ENCODE measurements around the gene PLCG1.

The PLCG1 gene

DNA sequence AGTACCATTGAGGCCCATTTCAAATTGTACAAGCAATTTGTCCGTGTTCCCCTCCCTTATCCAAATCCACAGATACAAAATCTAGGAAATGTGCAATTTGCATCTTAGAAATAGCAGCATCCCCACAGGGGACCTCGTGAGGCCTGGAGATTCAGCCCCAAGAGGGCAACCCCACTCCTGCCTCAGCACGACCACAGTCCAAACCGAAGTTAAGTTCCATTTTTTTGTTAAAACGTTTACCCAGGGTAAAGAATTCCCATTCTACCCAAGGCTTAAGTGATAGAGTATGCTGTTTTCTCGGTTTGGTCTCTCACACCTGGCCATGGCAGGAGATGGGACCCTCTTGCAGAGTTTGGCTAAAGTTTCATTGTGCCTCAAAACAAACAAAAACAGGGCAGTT is 41.2 kb downstream of the PLCG1 start:
- DNase-seq (ENCODE audit: low read depth), result no peak
- H3K4me3 ChIP-seq (ENCODE audit: low read depth, low read length), result no peak overlapping the region
- TF ChIP-seq, protein P1, sequence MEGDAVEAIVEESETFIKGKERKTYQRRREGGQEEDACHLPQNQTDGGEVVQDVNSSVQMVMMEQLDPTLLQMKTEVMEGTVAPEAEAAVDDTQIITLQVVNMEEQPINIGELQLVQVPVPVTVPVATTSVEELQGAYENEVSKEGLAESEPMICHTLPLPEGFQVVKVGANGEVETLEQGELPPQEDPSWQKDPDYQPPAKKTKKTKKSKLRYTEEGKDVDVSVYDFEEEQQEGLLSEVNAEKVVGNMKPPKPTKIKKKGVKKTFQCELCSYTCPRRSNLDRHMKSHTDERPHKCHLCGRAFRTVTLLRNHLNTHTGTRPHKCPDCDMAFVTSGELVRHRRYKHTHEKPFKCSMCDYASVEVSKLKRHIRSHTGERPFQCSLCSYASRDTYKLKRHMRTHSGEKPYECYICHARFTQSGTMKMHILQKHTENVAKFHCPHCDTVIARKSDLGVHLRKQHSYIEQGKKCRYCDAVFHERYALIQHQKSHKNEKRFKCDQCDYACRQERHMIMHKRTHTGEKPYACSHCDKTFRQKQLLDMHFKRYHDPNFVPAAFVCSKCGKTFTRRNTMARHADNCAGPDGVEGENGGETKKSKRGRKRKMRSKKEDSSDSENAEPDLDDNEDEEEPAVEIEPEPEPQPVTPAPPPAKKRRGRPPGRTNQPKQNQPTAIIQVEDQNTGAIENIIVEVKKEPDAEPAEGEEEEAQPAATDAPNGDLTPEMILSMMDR (IDR thresholded peaks at IDR 0.05; ENCODE audit: low read depth, low read length), result no peak
- TF ChIP-seq MYC (IDR thresholded peaks at IDR 0.05; ENCODE audit: low read depth, low read length) (no peak), POLR2A (IDR thresholded peaks at IDR 0.05; ENCODE audit: extremely low read depth, insufficient read length) (no peak), MAX (IDR thresholded peaks at IDR 0.05; ENCODE audit: low read depth, low read length) (no peak)

DNA sequence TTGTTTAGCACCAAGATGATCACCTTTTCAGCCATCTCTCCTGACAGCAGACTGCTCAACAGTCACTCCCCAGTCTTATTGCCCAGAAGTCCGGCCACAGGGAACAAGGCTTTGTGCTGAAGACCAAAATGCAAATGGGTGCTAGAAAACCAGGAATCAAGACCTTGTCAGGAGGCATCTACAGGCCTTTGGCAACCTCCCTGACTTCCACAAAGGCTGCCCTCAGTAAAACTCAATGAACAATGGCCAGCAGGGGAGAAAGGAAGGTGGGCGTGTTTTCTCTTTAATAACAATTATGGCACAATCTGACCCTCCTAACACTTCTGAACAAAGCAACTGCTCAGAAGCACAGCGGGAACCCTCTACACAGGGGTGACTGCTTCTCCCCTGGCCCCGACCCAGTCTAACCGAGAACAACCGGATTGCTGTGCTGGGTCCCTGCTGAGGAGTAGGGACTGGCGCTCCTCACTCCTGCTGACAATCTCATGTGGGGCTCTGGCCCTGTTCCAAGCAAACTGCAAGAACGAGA is 41.6 kb downstream of the PLCG1 start:
- H3K4me3 ChIP-seq (ENCODE audit: low read depth, low read length), result no peak overlapping the region
- no peak for DNase-seq (ENCODE audit: low read depth)
- TF ChIP-seq MYC (IDR thresholded peaks at IDR 0.05; ENCODE audit: low read depth, low read length) (no peak), POLR2A (IDR thresholded peaks at IDR 0.05; ENCODE audit: extremely low read depth, insufficient read length) (no peak), MAX (IDR thresholded peaks at IDR 0.05; ENCODE audit: low read depth, low read length) (no peak)
- TF ChIP-seq, protein P1 (IDR thresholded peaks at IDR 0.05; ENCODE audit: low read depth, low read length), result no peak

- DNase-seq (ENCODE audit: low read depth), result no peak
- TF ChIP-seq POLR2A (IDR thresholded peaks at IDR 0.05; ENCODE audit: extremely low read depth, insufficient read length) (no peak), MAX (IDR thresholded peaks at IDR 0.05; ENCODE audit: low read depth, low read length) (no peak), MYC (IDR thresholded peaks at IDR 0.05; ENCODE audit: low read depth, low read length) (no peak)
- TF ChIP-seq, protein P1 (IDR thresholded peaks at IDR 0.05; ENCODE audit: low read depth, low read length), result no peak
Measured at GRCh38 chr20:41179961-41180360, 42.6 kb downstream of the PLCG1 start.

GRCh38 chr20:41180599-41181333 is 43.4 kb downstream of the PLCG1 start:
- no peak for TF ChIP-seq MYC (IDR thresholded peaks at IDR 0.05; ENCODE audit: low read depth, low read length)
- TF ChIP-seq MAX (IDR thresholded peaks at IDR 0.05; ENCODE audit: low read depth, low read length), result no peak
- TF ChIP-seq, protein P1 (IDR thresholded peaks at IDR 0.05; ENCODE audit: low read depth, low read length), result no peak
- no peak for TF ChIP-seq POLR2A (IDR thresholded peaks at IDR 0.05; ENCODE audit: extremely low read depth, insufficient read length)
- no peak for DNase-seq (ENCODE audit: low read depth)
- no peak overlapping the region for H3K4me3 ChIP-seq (ENCODE audit: low read depth, low read length)

More at GRCh38 chr20:41179961-41180360, 42.6 kb downstream of the PLCG1 start:
- no peak overlapping the region for H3K4me3 ChIP-seq (ENCODE audit: low read depth, low read length)

GRCh38 chr20:41181567-41181966 is 44.2 kb downstream of the PLCG1 start:
- DNase-seq (ENCODE audit: low read depth), result no peak
- H3K4me3 ChIP-seq (ENCODE audit: low read depth, low read length), result no peak overlapping the region
- TF ChIP-seq POLR2A (IDR thresholded peaks at IDR 0.05; ENCODE audit: extremely low read depth, insufficient read length) (no peak), MYC (IDR thresholded peaks at IDR 0.05; ENCODE audit: low read depth, low read length) (no peak), MAX (IDR thresholded peaks at IDR 0.05; ENCODE audit: low read depth, low read length) (no peak)
- TF ChIP-seq, protein P1 (IDR thresholded peaks at IDR 0.05; ENCODE audit: low read depth, low read length), result no peak

All from NB4 (cell line).